ENCODE measurements around the gene CRYGA. TPM values are rescaled to one million over a fixed set of nuclear protein-coding genes. Genes with fewer than 3 reads are reported as not detected.
"Not testable (repeated sequence)": the region's sequence is repeated elsewhere in the genome, so short reads cannot be mapped to it uniquely, and the experiment has no call there.

CRYGA gene
- total RNA-seq, 1 experiment from 2014 or later, result not detected

DNA sequence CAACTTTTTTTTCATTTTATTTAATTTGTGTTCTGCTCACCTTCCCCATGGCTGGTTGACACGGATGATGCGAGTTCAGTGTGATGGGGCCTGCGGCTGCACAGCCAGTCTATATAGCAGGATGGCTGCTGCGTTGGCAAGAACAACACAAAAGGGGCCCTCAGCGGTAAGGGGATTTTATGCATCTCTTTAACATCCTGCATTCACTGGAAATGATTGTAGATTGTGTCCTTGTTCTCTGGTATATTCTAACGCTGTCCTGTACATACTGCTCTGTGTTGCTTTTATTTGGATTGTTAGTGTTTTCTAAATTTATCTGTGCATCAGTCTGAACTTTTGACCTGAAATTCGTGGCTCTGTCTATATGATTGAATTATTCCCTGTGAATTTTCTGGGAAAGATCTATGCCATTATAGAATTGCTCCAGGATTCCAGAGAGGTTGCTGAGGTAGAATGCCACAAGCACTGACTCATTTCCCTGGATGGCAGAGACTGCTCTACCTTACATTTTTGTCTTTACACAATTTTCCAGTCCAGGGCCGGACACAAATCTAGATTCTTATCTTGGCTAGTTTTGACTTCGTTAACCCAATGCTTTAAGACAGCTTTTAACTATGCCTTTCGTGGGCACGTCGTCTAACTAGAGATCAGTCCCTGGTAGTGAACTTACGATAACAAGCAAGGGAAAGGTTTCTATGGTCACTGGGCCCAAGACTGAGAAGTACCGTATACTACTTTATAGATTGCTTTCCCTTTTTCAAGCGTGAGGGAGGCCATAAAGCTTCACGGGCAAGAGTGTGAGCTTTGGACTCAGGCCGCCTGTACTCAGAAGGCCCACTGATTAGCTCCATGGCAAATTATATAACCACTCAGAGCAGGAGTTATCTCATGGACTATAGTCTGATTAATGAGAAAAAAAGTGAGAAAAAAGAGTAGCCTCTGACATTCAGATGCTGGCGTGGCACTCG lies 33.4 kb downstream of the CRYGA start, which contains the start of gene CRYGC:
Gene CRYGC, minus strand, starts transcription at position 85 of the 968 bp plus-strand sequence. Its CDS starts 36 bp downstream, at position 49.
- Mint-ChIP-seq H3K4me3 (ENCODE audit: unreplicated experiment) (no peak within 1 kb of the TSS), H3K27ac (ENCODE audit: low read depth, unreplicated experiment) (peak within 1 kb of the TSS; percentile 22), H3K4me1 (ENCODE audit: insufficient read depth, unreplicated experiment) (peaks cover 16% of the 10 kb centered on the region), H3K9me3 (ENCODE audit: unreplicated experiment) (no peaks in the 10 kb centered on the region), H3K36me3 (ENCODE audit: insufficient read depth, unreplicated experiment) (no peaks in the 10 kb centered on the region), H3K27me3 (ENCODE audit: insufficient read depth, unreplicated experiment) (no peaks in the 10 kb centered on the region)
- ChIA-PET POLR2A (interaction anchor here (0.7 kb wide), 1 partner anchor 1800 kb away, joined by 3 read pairs; no protein-coding TSS in a partner anchor), CTCF (interaction anchor here (0.8 to 2.1 kb wide), 2 partner anchors 12 to 45 kb away, joined by 5 to 9 read pairs; no protein-coding TSS in a partner anchor)
- intact Hi-C loops (cut with micrococcal nuclease), result no loop called here
- TF ChIP-seq CTCF (IDR thresholded peaks at IDR 0.05; ENCODE audit: unreplicated experiment), result no peak
- no TSS peak for BruUV-seq (replicated peaks)
- peak; percentile 51 for DNase-seq (ENCODE audit: unreplicated experiment)

DNA sequence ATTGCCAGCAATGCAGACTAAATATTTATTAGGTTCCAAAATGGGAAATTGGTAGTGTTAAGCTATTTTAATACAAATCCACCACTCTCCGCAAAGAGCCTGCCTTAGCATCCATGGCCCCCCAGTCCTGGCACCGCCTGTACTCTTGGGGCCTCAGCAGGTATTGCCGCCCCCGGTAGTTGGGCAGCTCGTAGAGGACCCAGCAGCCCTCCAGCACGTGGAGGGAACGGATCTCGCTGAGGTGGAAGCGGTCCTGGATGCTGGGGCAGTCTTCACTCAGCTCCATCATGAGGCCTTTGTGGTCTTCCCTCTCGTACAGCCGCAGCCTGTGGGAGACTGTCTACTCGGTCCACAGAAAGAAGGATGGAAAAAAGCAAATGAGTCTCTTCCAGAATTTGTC lies 35.3 kb downstream of the CRYGA start:
- POLR2A ChIA-PET, result interaction anchor here (1.1 kb wide), 1 partner anchor 125 kb away, joined by 3 read pairs; no protein-coding TSS in a partner anchor

GRCh38 chr2:208127090-208127489 lies 36.3 kb downstream of the CRYGA start:
- ChIA-PET CTCF (interaction anchor here (0.6 to 1.4 kb wide), 2 partner anchors 25 to 27 kb away, joined by 4 to 5 read pairs; no protein-coding TSS in a partner anchor), POLR2A (interaction anchor here (1.1 kb wide), 1 partner anchor 126 kb away, joined by 3 read pairs; no protein-coding TSS in a partner anchor)
- no peaks in the 10 kb centered on the region for H3K36me3 Mint-ChIP-seq (ENCODE audit: insufficient read depth, unreplicated experiment)
- DNase-seq (ENCODE audit: unreplicated experiment), result no peak
- intact Hi-C loops (cut with micrococcal nuclease), result no loop called here
- H3K9me3 Mint-ChIP-seq (ENCODE audit: unreplicated experiment), result no peaks in the 10 kb centered on the region
- no peaks in the 10 kb centered on the region for H3K27me3 Mint-ChIP-seq (ENCODE audit: insufficient read depth, unreplicated experiment)
- TF ChIP-seq CTCF (IDR thresholded peaks at IDR 0.05; ENCODE audit: unreplicated experiment), result no peak
- no TSS peak for BruUV-seq (replicated peaks)
- H3K27ac Mint-ChIP-seq (ENCODE audit: low read depth, unreplicated experiment), result no peak overlapping the region
- H3K4me1 Mint-ChIP-seq (ENCODE audit: insufficient read depth, unreplicated experiment), result peaks cover 16% of the 10 kb centered on the region
- no peak overlapping the region for H3K4me3 Mint-ChIP-seq (ENCODE audit: unreplicated experiment)

More for the DNA sequence above, 35.3 kb downstream of the CRYGA start:
- TF ChIP-seq CTCF (IDR thresholded peaks at IDR 0.05; ENCODE audit: unreplicated experiment), result no peak
- Mint-ChIP-seq H3K4me3 (ENCODE audit: unreplicated experiment) (no peak overlapping the region), H3K27me3 (ENCODE audit: insufficient read depth, unreplicated experiment) (no peaks in the 10 kb centered on the region), H3K27ac (ENCODE audit: low read depth, unreplicated experiment) (no peak overlapping the region), H3K36me3 (ENCODE audit: insufficient read depth, unreplicated experiment) (no peaks in the 10 kb centered on the region), H3K9me3 (ENCODE audit: unreplicated experiment) (no peaks in the 10 kb centered on the region), H3K4me1 (ENCODE audit: insufficient read depth, unreplicated experiment) (peaks cover 16% of the 10 kb centered on the region)
- DNase-seq (ENCODE audit: unreplicated experiment), result no peak
- no TSS peak for BruUV-seq (replicated peaks)
- intact Hi-C loops (cut with micrococcal nuclease), result no loop called here
- CTCF ChIA-PET, result interaction anchor here (1.4 kb wide), 1 partner anchor 26 kb away, joined by 5 read pairs; no protein-coding TSS in a partner anchor

GRCh38 chr2:208125251-208125650 lies 38.1 kb downstream of the CRYGA start:
- no peaks in the 10 kb centered on the region for H3K36me3 Mint-ChIP-seq (ENCODE audit: insufficient read depth, unreplicated experiment)
- H3K27ac Mint-ChIP-seq (ENCODE audit: low read depth, unreplicated experiment), result no peak overlapping the region
- DNase-seq (ENCODE audit: unreplicated experiment), result no peak
- BruUV-seq (replicated peaks), result no TSS peak
- no peak overlapping the region for H3K4me3 Mint-ChIP-seq (ENCODE audit: unreplicated experiment)
- TF ChIP-seq CTCF (IDR thresholded peaks at IDR 0.05; ENCODE audit: unreplicated experiment), result no peak
- H3K27me3 Mint-ChIP-seq (ENCODE audit: insufficient read depth, unreplicated experiment), result no peaks in the 10 kb centered on the region
- CTCF ChIA-PET, result interaction anchor here (1.1 to 1.6 kb wide), 3 partner anchors 17 to 379 kb away, joined by 3 to 7 read pairs (median 4); no protein-coding TSS in a partner anchor
- POLR2A ChIA-PET, result no interaction called here
- intact Hi-C loops (cut with micrococcal nuclease), result no loop called here
- no peaks in the 10 kb centered on the region for H3K9me3 Mint-ChIP-seq (ENCODE audit: unreplicated experiment)
- peaks cover 6% of the 10 kb centered on the region for H3K4me1 Mint-ChIP-seq (ENCODE audit: insufficient read depth, unreplicated experiment)

DNA sequence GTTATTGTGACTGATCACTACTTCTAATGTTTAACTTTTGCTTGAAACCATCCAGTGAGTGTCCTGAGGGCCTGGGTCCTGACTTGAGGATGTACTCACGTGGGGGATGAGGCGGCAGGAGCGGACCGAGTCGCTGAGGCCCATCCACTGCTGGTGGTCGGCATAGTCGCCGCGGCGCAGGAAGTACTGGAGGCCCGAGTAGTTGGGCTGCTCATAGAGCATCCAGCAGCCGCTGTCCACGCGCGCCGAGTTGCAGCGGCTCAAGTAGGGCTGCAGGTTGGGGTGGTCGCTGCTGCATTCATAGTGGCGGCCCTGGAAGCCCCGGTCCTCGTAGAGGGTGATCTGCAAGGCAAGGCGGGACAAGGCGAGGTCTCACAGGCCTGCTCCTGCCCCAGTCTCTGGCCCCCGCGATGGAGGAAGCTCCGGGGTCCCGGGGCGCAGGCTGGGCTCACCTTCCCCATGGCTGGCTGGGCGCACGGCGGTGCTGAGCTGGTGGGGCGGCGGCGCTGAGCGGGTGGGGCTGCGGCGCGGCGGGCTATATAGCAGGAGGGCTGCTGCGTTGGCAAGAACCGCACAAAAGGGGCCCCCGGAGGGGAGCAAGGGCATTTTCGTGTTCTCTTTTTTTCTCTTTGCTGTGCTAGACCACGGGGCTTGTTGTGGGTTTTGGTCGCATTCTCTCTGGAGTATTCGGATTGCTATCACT lies 39.2 kb downstream of the CRYGA start, which contains the start of gene CRYGD:
Gene CRYGD, minus strand, starts transcription at position 512 of the 703 bp plus-strand sequence. Its CDS starts 51 bp downstream, at position 461.
- intact Hi-C loops (cut with micrococcal nuclease); H3K36me3 Mint-ChIP-seq (ENCODE audit: insufficient read depth, unreplicated experiment); H3K9me3 Mint-ChIP-seq (ENCODE audit: unreplicated experiment); H3K4me1 Mint-ChIP-seq (ENCODE audit: insufficient read depth, unreplicated experiment); DNase-seq (ENCODE audit: unreplicated experiment); H3K27ac Mint-ChIP-seq (ENCODE audit: low read depth, unreplicated experiment); H3K4me3 Mint-ChIP-seq (ENCODE audit: unreplicated experiment); POLR2A ChIA-PET; BruUV-seq (replicated peaks); H3K27me3 Mint-ChIP-seq (ENCODE audit: insufficient read depth, unreplicated experiment): not testable (repeated sequence)
- CTCF ChIA-PET, result interaction anchor here (1.6 kb wide), 1 partner anchor 23 kb away, joined by 7 read pairs; no protein-coding TSS in a partner anchor

Data from MCF 10A (cell line).